ENCODE results near the gene PKDCC. TPM values are rescaled to one million over a fixed set of nuclear protein-coding genes. Genes with fewer than 3 reads are reported as not detected.
"Not testable (repeated sequence)": the region's sequence is repeated elsewhere in the genome, so short reads cannot be mapped to it uniquely, and the experiment has no call there.

Gene PKDCC
- total RNA-seq, 1 donor from 2014 or later, result not detected

DNA sequence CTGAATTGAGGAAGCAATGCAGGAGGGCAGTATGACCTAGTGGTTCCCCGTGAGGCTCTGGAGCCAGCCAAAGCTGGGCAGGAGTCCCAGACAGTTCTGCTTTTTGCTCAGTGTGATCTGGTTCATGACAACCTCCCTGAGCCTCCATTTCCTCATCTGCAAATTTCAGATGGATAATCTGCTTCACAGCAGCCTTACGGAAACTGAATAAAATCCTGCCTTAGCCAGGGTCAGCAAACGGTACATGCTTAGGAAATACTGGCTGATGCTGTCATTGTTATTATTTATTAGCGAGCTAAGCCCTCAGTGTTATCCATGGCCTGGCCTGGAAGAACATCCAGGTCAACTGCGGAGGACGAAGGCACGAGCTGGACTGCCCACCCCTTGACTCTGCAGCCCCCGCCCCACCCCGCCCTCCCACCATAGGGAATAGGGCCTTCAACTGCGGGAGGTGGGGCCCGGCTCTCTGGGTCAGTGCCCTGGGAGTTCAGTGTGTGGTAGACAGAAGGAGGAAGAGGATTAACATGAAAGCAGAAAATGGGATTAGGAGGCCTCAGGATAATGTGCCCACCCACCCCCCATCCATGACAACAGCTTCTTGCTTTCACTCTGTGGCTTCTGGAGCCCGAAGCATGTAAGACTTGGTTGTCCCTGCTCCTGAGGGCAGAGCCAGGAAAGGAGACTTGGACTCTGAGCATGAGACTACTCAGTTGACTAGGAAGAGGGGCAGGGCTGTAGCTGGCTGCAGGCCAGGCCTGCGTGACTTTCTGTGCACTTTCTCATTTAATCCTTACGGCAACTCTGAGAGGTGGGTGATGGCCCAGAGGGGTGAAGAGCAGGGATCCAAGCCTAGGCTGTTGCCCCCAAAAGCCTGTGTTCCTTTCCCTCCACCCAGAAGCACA, 13.1 kb downstream of the PKDCC start:
- H3K4me3 Mint-ChIP-seq, result no peak overlapping the region
- H3K4me1 Mint-ChIP-seq, result no peaks in the 10 kb centered on the region
- H3K36me3 Mint-ChIP-seq (ENCODE audit: low read depth), result no peaks in the 10 kb centered on the region
- POLR2A ChIA-PET, result no interaction called here
- H3K9me3 Mint-ChIP-seq, result no peaks in the 10 kb centered on the region
- peaks cover 10% of the 10 kb centered on the region for H3K27me3 Mint-ChIP-seq
- ATAC-seq (ENCODE audit: low read depth), result no peak
- H3K27ac Mint-ChIP-seq, result no peak overlapping the region
- no peak for TF ChIP-seq CTCF (IDR thresholded peaks at IDR 0.05)
- intact Hi-C loops (cut with micrococcal nuclease), result no loop called here
- no peak for DNase-seq
- CTCF ChIA-PET, result no interaction called here

DNA sequence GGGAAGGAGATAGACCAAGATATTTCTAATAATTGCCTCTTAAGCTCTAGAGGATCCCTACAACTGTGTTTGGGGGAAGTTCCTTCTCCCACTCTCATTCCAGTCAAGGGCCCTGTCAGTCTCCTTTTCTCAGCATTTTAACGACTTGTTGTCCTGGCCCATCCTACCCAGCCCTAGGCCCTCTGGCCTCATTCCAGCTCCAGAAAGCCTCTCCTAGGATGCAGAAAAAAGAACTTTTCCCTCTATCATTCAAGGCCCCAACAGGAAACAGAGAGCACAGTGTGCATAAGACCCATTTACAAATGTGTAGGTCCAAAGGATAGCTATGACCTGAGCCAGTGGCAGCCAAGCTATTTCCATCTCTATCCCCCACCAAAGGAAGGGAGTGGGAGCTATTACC, 14.0 kb downstream of the PKDCC start:
- POLR2A ChIA-PET, result no interaction called here
- H3K27me3 Mint-ChIP-seq, result peaks cover 8% of the 10 kb centered on the region
- ATAC-seq (ENCODE audit: low read depth) (no peak), DNase-seq (no peak)
- no peak for TF ChIP-seq CTCF (IDR thresholded peaks at IDR 0.05)
- H3K9me3 Mint-ChIP-seq, result no peaks in the 10 kb centered on the region
- intact Hi-C loops (cut with micrococcal nuclease), result no loop called here
- H3K36me3 Mint-ChIP-seq (ENCODE audit: low read depth), result no peaks in the 10 kb centered on the region
- H3K4me3 Mint-ChIP-seq, result no peak overlapping the region
- H3K4me1 Mint-ChIP-seq, result no peaks in the 10 kb centered on the region
- CTCF ChIA-PET, result no interaction called here
- H3K27ac Mint-ChIP-seq, result no peak overlapping the region

- H3K27me3 Mint-ChIP-seq, result peaks cover 6% of the 10 kb centered on the region
- intact Hi-C loops (cut with micrococcal nuclease), result no loop called here
- H3K27ac Mint-ChIP-seq, result no peak overlapping the region
- no peaks in the 10 kb centered on the region for H3K36me3 Mint-ChIP-seq (ENCODE audit: low read depth)
- H3K4me1 Mint-ChIP-seq, result no peaks in the 10 kb centered on the region
- ChIA-PET CTCF (no interaction called here), POLR2A (no interaction called here)
- H3K4me3 Mint-ChIP-seq, result no peak overlapping the region
- TF ChIP-seq CTCF (IDR thresholded peaks at IDR 0.05), result no peak
- DNase-seq (no peak), ATAC-seq (ENCODE audit: low read depth) (no peak)
- H3K9me3 Mint-ChIP-seq, result no peaks in the 10 kb centered on the region
Measured at GRCh38 chr2:42063431-42064171, 15.8 kb downstream of the PKDCC start.

GRCh38 chr2:42064417-42064942, 16.7 kb downstream of the PKDCC start:
- ChIA-PET CTCF (no interaction called here), POLR2A (no interaction called here)
- Mint-ChIP-seq H3K4me3 (no peak overlapping the region), H3K27me3 (peaks cover 7% of the 10 kb centered on the region), H3K9me3 (no peaks in the 10 kb centered on the region), H3K27ac (no peak overlapping the region), H3K4me1 (no peaks in the 10 kb centered on the region), H3K36me3 (ENCODE audit: low read depth) (no peaks in the 10 kb centered on the region)
- ATAC-seq (ENCODE audit: low read depth) (no peak), DNase-seq (no peak)
- intact Hi-C loops (cut with micrococcal nuclease), result no loop called here
- no peak for TF ChIP-seq CTCF (IDR thresholded peaks at IDR 0.05)

- intact Hi-C loops (cut with micrococcal nuclease); ATAC-seq (ENCODE audit: low read depth); DNase-seq; H3K36me3 Mint-ChIP-seq (ENCODE audit: low read depth); CTCF ChIA-PET; H3K4me3 Mint-ChIP-seq; H3K27ac Mint-ChIP-seq; H3K4me1 Mint-ChIP-seq; POLR2A ChIA-PET; H3K9me3 Mint-ChIP-seq: not testable (repeated sequence)
- H3K27me3 Mint-ChIP-seq, result peaks cover 11% of the 10 kb centered on the region
Measured at GRCh38 chr2:42065753-42066152, 17.9 kb downstream of the PKDCC start.

- H3K9me3 Mint-ChIP-seq; POLR2A ChIA-PET; H3K36me3 Mint-ChIP-seq (ENCODE audit: low read depth); intact Hi-C loops (cut with micrococcal nuclease); ATAC-seq (ENCODE audit: low read depth); H3K27me3 Mint-ChIP-seq; H3K4me3 Mint-ChIP-seq; H3K4me1 Mint-ChIP-seq; H3K27ac Mint-ChIP-seq; DNase-seq; CTCF ChIA-PET: not testable (repeated sequence)
Measured at GRCh38 chr2:42067001-42067400, 19.2 kb downstream of the PKDCC start.

Data from activated B cell treated with CpG ODN at 0.5 μM for 24 hours (primary cell).